LNCaP clone FGC (cell line): ENCODE results near the gene MALRD1.

Experiments used
- DNase-seq: peaks from one replicate; pipeline ENCODE4 v3.0.0-alpha.2; 2011; ENCODE audit warnings: low read depth
- H3K4me3 ChIP-seq: 2 replicates; pipeline ENCODE4 v1.5.1; 2011; ENCODE audit warnings: mild to moderate bottlenecking, low read depth, low read length, control low read depth
- CTCF ChIP-seq: IDR thresholded peaks from 2 replicates; pipeline ENCODE4 v1.5.1; 2012; ENCODE audit warnings: mild to moderate bottlenecking; ENCODE audit not compliant: control insufficient read depth, insufficient read depth; ENCODE audit errors: extremely low read depth

Gene MALRD1

GRCh38 chr10:19049567-19049966, 966 bp downstream of the MALRD1 start:
- H3K4me3 ChIP-seq, result no peak overlapping the region
- TF ChIP-seq CTCF, result no peak
- no peak for DNase-seq

GRCh38 chr10:19054289-19054835, 5.8 kb downstream of the MALRD1 start:
- H3K4me3 ChIP-seq, result no peak overlapping the region
- DNase-seq, result no peak
- TF ChIP-seq CTCF, result no peak

GRCh38 chr10:19058046-19058445, 9.4 kb downstream of the MALRD1 start:
- TF ChIP-seq CTCF, result no peak
- H3K4me3 ChIP-seq, result no peak overlapping the region
- no peak for DNase-seq

GRCh38 chr10:19063986-19064385, 15.4 kb downstream of the MALRD1 start:
- DNase-seq, result no peak
- no peak for TF ChIP-seq CTCF
- no peak overlapping the region for H3K4me3 ChIP-seq

- no peak for TF ChIP-seq CTCF
- DNase-seq, result no peak
- H3K4me3 ChIP-seq, result no peak overlapping the region
Observed at GRCh38 chr10:19071946-19072345, 23.3 kb downstream of the MALRD1 start.

- TF ChIP-seq CTCF, result no peak
- no peak for DNase-seq
Observed at GRCh38 chr10:19077276-19077675, 28.7 kb downstream of the MALRD1 start.

GRCh38 chr10:19096501-19097073, 48.0 kb downstream of the MALRD1 start:
- H3K4me3 ChIP-seq, result no peak overlapping the region
- DNase-seq, result no peak
- no peak for TF ChIP-seq CTCF

More at GRCh38 chr10:19077276-19077675, 28.7 kb downstream of the MALRD1 start:
- no peak overlapping the region for H3K4me3 ChIP-seq
